HepG2 (cell line): Measurements from ENCODE around the gene AJUBA.

Experiments
- AHDC1 ChIP-seq: sonication (generic); formaldehyde crosslinking; IDR thresholded peaks from 2 replicates; pipeline ENCODE4 v1.5.1; 2020; ENCODE audit warnings: mild to moderate bottlenecking, missing genetic modification reagents, borderline replicate concordance
- CTCF ChIP-seq: sonication (generic); formaldehyde crosslinking; IDR thresholded peaks from 2 replicates; pipeline ENCODE4 v1.5.0; 2020; ENCODE audit warnings: mild to moderate bottlenecking, missing genetic modification reagents, moderate library complexity
- ELF1 ChIP-seq: sonication (generic); formaldehyde crosslinking; IDR thresholded peaks from 2 replicates; pipeline ENCODE4 v1.4.0; 2020; ENCODE audit warnings: missing genetic modification reagents
- ELF4 ChIP-seq: sonication (generic); formaldehyde crosslinking; IDR thresholded peaks from 2 replicates; pipeline ENCODE4 v1.5.0; 2020; ENCODE audit warnings: missing genetic modification reagents, mild to moderate bottlenecking, moderate library complexity, borderline replicate concordance
- FIP1L1 ChIP-seq: fragments of 200-400 bp; formaldehyde crosslinking; IDR thresholded peaks from 2 replicates; pipeline ENCODE4 v1.6.1; 2018; ENCODE audit warnings: low read depth, mild to moderate bottlenecking, low read length, moderate library complexity, borderline replicate concordance; ENCODE audit not compliant: insufficient read depth
- HIVEP1 ChIP-seq: sonication (generic); formaldehyde crosslinking; IDR thresholded peaks from 2 replicates; pipeline ENCODE4 v1.4.0; 2020; ENCODE audit warnings: mild to moderate bottlenecking, missing genetic modification reagents
- PREB ChIP-seq: sonication (generic); formaldehyde crosslinking; IDR thresholded peaks from 2 replicates; pipeline ENCODE4 v1.4.0; 2020; ENCODE audit warnings: missing genetic modification reagents
- SMC3 ChIP-seq: IDR thresholded peaks from 2 replicates; pipeline ENCODE4 v1.6.1; 2011; ENCODE audit warnings: low read length, improper control_type of control experiment
- TFE3 ChIP-seq: IDR thresholded peaks from 2 replicates; pipeline ENCODE4 v1.6.1; 2016
- ZNF121 ChIP-seq: sonication (generic); formaldehyde crosslinking; IDR thresholded peaks from 2 replicates; pipeline ENCODE4 v1.5.0; 2020; ENCODE audit warnings: mild to moderate bottlenecking, missing genetic modification reagents
- ZSCAN31 ChIP-seq: sonication (generic); formaldehyde crosslinking; IDR thresholded peaks from 2 replicates; pipeline ENCODE4 v1.5.0; 2020; ENCODE audit warnings: low read depth, mild to moderate bottlenecking, missing genetic modification reagents

- TF ChIP-seq FIP1L1 (no peak), TFE3 (CRISPR knock-in tag) (no peak), ELF1 (CRISPR knock-in tag) (no peak), SMC3 (no peak), ZSCAN31 (CRISPR knock-in tag) (no peak), AHDC1 (CRISPR knock-in tag) (no peak), ZNF121 (peak; percentile 84), PREB (CRISPR knock-in tag) (no peak), HIVEP1 (CRISPR knock-in tag) (no peak), ELF4 (no peak), CTCF (CRISPR knock-in tag) (no peak)
Measured at GRCh38 chr14:22945642-22946041, 36.7 kb downstream of the AJUBA start.
